Osteoblast (primary cell): ENCODE data around the gene ARID4B. TPM values are rescaled to one million over a fixed set of nuclear protein-coding genes. Genes with fewer than 3 reads are reported as not detected.

Experiments
- DNase-seq: peaks from one replicate; pipeline ENCODE4 v3.0.0; 2011; ENCODE audit warnings: low spot score, mixed read lengths; ENCODE audit not compliant: insufficient read length; ENCODE audit errors: missing footprints
- H2AFZ ChIP-seq: 2 replicates; pipeline ENCODE4 v1.6.0; 2011; ENCODE audit warnings: mild to moderate bottlenecking, low read length
- H3K27ac ChIP-seq: 2 replicates; pipeline ENCODE4 v1.5.1; 2011; ENCODE audit warnings: mild to moderate bottlenecking, low read depth, low read length, moderate library complexity
- H3K27me3 ChIP-seq: 2 replicates; pipeline ENCODE4 v1.6.0; 2012; ENCODE audit warnings: mild to moderate bottlenecking, control low read depth, inconsistent platforms, low read length, moderate library complexity; ENCODE audit not compliant: insufficient read depth
- H3K36me3 ChIP-seq: 2 replicates; pipeline ENCODE4 v1.5.1; 2011; ENCODE audit warnings: mild to moderate bottlenecking, low read length, control low read depth, moderate library complexity; ENCODE audit not compliant: insufficient read depth
- H3K4me1 ChIP-seq: 2 replicates; pipeline ENCODE4 v1.5.1; 2011; ENCODE audit warnings: mild to moderate bottlenecking, low read length, control low read depth, moderate library complexity; ENCODE audit not compliant: insufficient read depth
- H3K4me2 ChIP-seq: 2 replicates; pipeline ENCODE4 v1.6.0; 2011; ENCODE audit warnings: mild to moderate bottlenecking, low read length; ENCODE audit not compliant: insufficient read depth
- H3K4me3 ChIP-seq: fragments of 200-600 bp; sonication (generic); 3 replicates; pipeline ENCODE4 v1.5.1; 2012; ENCODE audit warnings: mild to moderate bottlenecking, low read length, inconsistent platforms; ENCODE audit not compliant: insufficient read depth
- H3K79me2 ChIP-seq: 2 replicates; pipeline ENCODE4 v1.6.0; 2012; ENCODE audit warnings: mild to moderate bottlenecking, low read length, control low read depth, inconsistent platforms; ENCODE audit not compliant: insufficient read depth
- H3K9me3 ChIP-seq: 2 replicates; pipeline ENCODE4 v1.5.1; 2011; ENCODE audit warnings: low read depth, low read length, control low read depth
- H4K20me1 ChIP-seq: 2 replicates; pipeline ENCODE4 v1.6.0; 2012; ENCODE audit warnings: mild to moderate bottlenecking, low read length, control low read depth; ENCODE audit not compliant: insufficient read depth
- CTCF ChIP-seq: IDR thresholded peaks from 2 replicates; pipeline ENCODE4 v1.5.1; 2011; ENCODE audit warnings: mild to moderate bottlenecking, low read depth, low read length, moderate library complexity; ENCODE audit errors: extremely low read depth
- total RNA-seq: library from RNA; depleted of rRNA; stranded (reverse); fragments of >200 nt; gene quantifications from 2 replicates; pipeline ENCODE4 v1.2.3, GENCODE V29; 2012

Gene ARID4B
- total RNA-seq, 1 donor = 33.7 TPM

- no peaks in the 10 kb centered on the region for H3K36me3 ChIP-seq
- no peaks in the 10 kb centered on the region for H3K9me3 ChIP-seq
- H3K4me1 ChIP-seq = peaks cover 8% of the 10 kb centered on the region
- H4K20me1 ChIP-seq = peaks cover 59% of the 10 kb centered on the region
- H3K4me2 ChIP-seq = no peak overlapping the region
- no peak for DNase-seq
- H3K4me3 ChIP-seq = no peak overlapping the region
- TF ChIP-seq CTCF = no peak
- H2AFZ ChIP-seq = no peak overlapping the region
- no peak overlapping the region for H3K27ac ChIP-seq
- H3K27me3 ChIP-seq = no peaks in the 10 kb centered on the region
- H3K79me2 ChIP-seq = peaks cover 93% of the 10 kb centered on the region
Measured at GRCh38 chr1:235268379-235269125, 59.4 kb downstream of the ARID4B start.

GRCh38 chr1:235266967-235267366 is 61.0 kb downstream of the ARID4B start:
- H3K4me2 ChIP-seq = no peak overlapping the region
- no peak for TF ChIP-seq CTCF
- H3K36me3 ChIP-seq = no peaks in the 10 kb centered on the region
- no peak overlapping the region for H3K4me3 ChIP-seq
- H4K20me1 ChIP-seq = peaks cover 56% of the 10 kb centered on the region
- no peak overlapping the region for H2AFZ ChIP-seq
- DNase-seq = no peak
- H3K9me3 ChIP-seq = no peaks in the 10 kb centered on the region
- H3K27ac ChIP-seq = no peak overlapping the region
- H3K4me1 ChIP-seq = peaks cover 8% of the 10 kb centered on the region
- H3K79me2 ChIP-seq = peaks cover 93% of the 10 kb centered on the region
- no peaks in the 10 kb centered on the region for H3K27me3 ChIP-seq

GRCh38 chr1:235266325-235266724 is 61.7 kb downstream of the ARID4B start:
- Histone ChIP-seq H3K9me3 (no peaks in the 10 kb centered on the region), H3K27ac (no peak overlapping the region), H3K4me2 (no peak overlapping the region), H3K79me2 (peaks cover 95% of the 10 kb centered on the region), H2AFZ (no peak overlapping the region), H4K20me1 (peaks cover 58% of the 10 kb centered on the region), H3K36me3 (no peaks in the 10 kb centered on the region), H3K27me3 (no peaks in the 10 kb centered on the region), H3K4me3 (no peak overlapping the region), H3K4me1 (peaks cover 8% of the 10 kb centered on the region)
- DNase-seq = no peak
- TF ChIP-seq CTCF = no peak

GRCh38 chr1:235265900-235266299 is 62.1 kb downstream of the ARID4B start:
- Histone ChIP-seq H2AFZ (no peak overlapping the region), H3K36me3 (no peaks in the 10 kb centered on the region), H3K27me3 (no peaks in the 10 kb centered on the region), H4K20me1 (peaks cover 54% of the 10 kb centered on the region), H3K4me3 (no peak overlapping the region), H3K79me2 (peaks cover 95% of the 10 kb centered on the region), H3K4me2 (no peak overlapping the region), H3K27ac (no peak overlapping the region), H3K4me1 (peaks cover 6% of the 10 kb centered on the region), H3K9me3 (no peaks in the 10 kb centered on the region)
- TF ChIP-seq CTCF = no peak
- no peak for DNase-seq
